Mesenchymal stem cell (in vitro differentiated cells and primary cell): Measurements from ENCODE around the gene MT4.

Experiments
- DNase-seq: peaks from one replicate; pipeline ENCODE4 v3.0.0-alpha.2; 2013
- H2AFZ ChIP-seq: one replicate; pipeline ENCODE4 v1.6.1; 2013; ENCODE audit warnings: low read depth, mild to moderate bottlenecking, control low read depth, inconsistent platforms, low read length, moderate library complexity
- H2AK5ac ChIP-seq: 2 replicates; pipeline ENCODE4 v1.6.1; 2013; ENCODE audit warnings: low read length, moderate library complexity, mild to moderate bottlenecking, inconsistent platforms; ENCODE audit not compliant: severe bottlenecking
- H2BK120ac ChIP-seq: one replicate; pipeline ENCODE4 v1.6.1; 2013; ENCODE audit warnings: low read depth, mild to moderate bottlenecking, inconsistent platforms, low read length, moderate library complexity
- H2BK12ac ChIP-seq, 2 experiments: one replicate each; pipeline ENCODE4 v1.6.1; 2013; ENCODE audit warnings: inconsistent platforms in 2 of 2, low read length in 2 of 2, mild to moderate bottlenecking in 2 of 2, moderate library complexity in 2 of 2, control low read depth in 1 of 2
- H2BK15ac ChIP-seq: one replicate; pipeline ENCODE4 v1.6.1; 2013; ENCODE audit warnings: mild to moderate bottlenecking, low read depth, inconsistent platforms; ENCODE audit not compliant: poor library complexity, severe bottlenecking
- H2BK5ac ChIP-seq: 2 replicates; pipeline ENCODE4 v1.6.1; 2013; ENCODE audit warnings: low read depth, mild to moderate bottlenecking, low read length, control low read depth, inconsistent platforms; ENCODE audit not compliant: poor library complexity, severe bottlenecking
- H3K14ac ChIP-seq, 2 experiments: one replicate each; pipeline ENCODE4 v1.6.1; 2013; ENCODE audit warnings: inconsistent platforms in 2 of 2, low read length in 2 of 2, control low read depth in 1 of 2, mild to moderate bottlenecking in 1 of 2, moderate library complexity in 1 of 2
- H3K18ac ChIP-seq, 2 experiments: one replicate each; pipeline ENCODE4 v1.6.1; 2013; ENCODE audit warnings: inconsistent platforms in 2 of 2, low read length in 2 of 2, control low read depth in 1 of 2, low read depth in 1 of 2, mild to moderate bottlenecking in 1 of 2
- H3K23ac ChIP-seq, 2 experiments: one replicate each; pipeline ENCODE4 v1.6.1; 2013; ENCODE audit warnings: inconsistent platforms in 2 of 2, low read length in 2 of 2, mild to moderate bottlenecking in 2 of 2, moderate library complexity in 2 of 2, control low read depth in 1 of 2
- H3K27ac ChIP-seq: 2 replicates; pipeline ENCODE4 v1.5.1; 2013; ENCODE audit warnings: mild to moderate bottlenecking, moderate library complexity, low read length, control low read depth, inconsistent platforms; ENCODE audit not compliant: poor library complexity, severe bottlenecking
- H3K27me3 ChIP-seq, 2 experiments: 2 replicates each; pipeline versions ENCODE4 v1.6.1 to v1.7.0; 2013; ENCODE audit warnings: low read length in 2 of 2, mild to moderate bottlenecking in 2 of 2, moderate library complexity in 2 of 2, control low read depth in 1 of 2, inconsistent platforms in 1 of 2; ENCODE audit not compliant: control insufficient read depth in 1 of 2, insufficient read depth in 1 of 2
- H3K36me3 ChIP-seq, 2 experiments: 2 replicates each; pipeline versions ENCODE4 v1.6.1 to v1.7.0; 2013; ENCODE audit warnings: low read length in 2 of 2, control low read depth in 1 of 2, inconsistent platforms in 1 of 2, low read depth in 1 of 2, mild to moderate bottlenecking in 1 of 2; ENCODE audit not compliant: insufficient read depth in 2 of 2, control insufficient read depth in 1 of 2
- H3K4ac ChIP-seq, 2 experiments: one replicate each; pipeline ENCODE4 v1.6.1; 2013; ENCODE audit warnings: inconsistent platforms in 2 of 2, low read length in 2 of 2, mild to moderate bottlenecking in 2 of 2, moderate library complexity in 2 of 2, control low read depth in 1 of 2, low read depth in 1 of 2
- H3K4me1 ChIP-seq: 2 replicates; pipeline ENCODE4 v1.6.1; 2013; ENCODE audit warnings: low read depth, low read length, control low read depth; ENCODE audit not compliant: control insufficient read depth, insufficient read depth
- H3K4me2 ChIP-seq: 2 replicates; pipeline ENCODE4 v1.6.1; 2013; ENCODE audit warnings: low read length, mild to moderate bottlenecking, inconsistent platforms; ENCODE audit not compliant: poor library complexity, severe bottlenecking
- H3K4me3 ChIP-seq, 2 experiments: 2 replicates each; pipeline versions ENCODE4 v1.5.1 to v1.7.0; 2013; ENCODE audit warnings: low read length in 2 of 2, mild to moderate bottlenecking in 2 of 2, control low read depth in 1 of 2, low read depth in 1 of 2; ENCODE audit not compliant: insufficient read depth in 1 of 2
- H3K79me1 ChIP-seq: replicated peaks from 2 replicates; pipeline ENCODE4 v1.6.1; 2013; ENCODE audit warnings: mild to moderate bottlenecking, control low read depth, low read length, inconsistent platforms; ENCODE audit not compliant: poor library complexity, severe bottlenecking
- H3K9ac ChIP-seq: 2 replicates; pipeline ENCODE4 v1.7.0; 2013; ENCODE audit warnings: mild to moderate bottlenecking, low read length, moderate library complexity
- H3K9me3 ChIP-seq: 2 replicates; pipeline ENCODE4 v1.7.0; 2013; ENCODE audit warnings: mild to moderate bottlenecking, low read length; ENCODE audit not compliant: control insufficient read depth
- H4K8ac ChIP-seq: one replicate; pipeline ENCODE4 v1.6.1; 2013; ENCODE audit warnings: inconsistent platforms, mild to moderate bottlenecking, low read length, moderate library complexity
- H4K91ac ChIP-seq: one replicate; pipeline ENCODE4 v1.6.1; 2013; ENCODE audit warnings: mild to moderate bottlenecking, low read length, inconsistent platforms
- WGBS: methylation state at CpG from one replicate; pipeline ENCODE4 v1.1.7; 2013; ENCODE audit warnings: mixed read lengths; 5-methylcytosine and 5-hydroxymethylcytosine counted together

MT4 gene

GRCh38 chr16:56616608-56617211, 51.8 kb downstream of the MT4 start:
- H2AK5ac ChIP-seq = peak overlapping the region; percentile 1
- peak overlapping the region; percentile 63 for H2BK15ac ChIP-seq
- peak overlapping the region; percentile 48 for H2BK5ac ChIP-seq
- H3K36me3 ChIP-seq = no peaks in the 10 kb centered on the region
- H3K4me2 ChIP-seq = peak overlapping the region; percentile 64
- no peaks in the 10 kb centered on the region for H3K27me3 ChIP-seq
- H3K27ac ChIP-seq = peak overlapping the region; percentile 31
- peak overlapping the region in 1 of 2 experiments; percentile 67 for H3K23ac ChIP-seq
- peaks cover 4% of the 10 kb centered on the region for H3K79me1 ChIP-seq
- peak overlapping the region; percentile 68 for H3K9ac ChIP-seq
- peak overlapping the region; percentile 34 for H2BK120ac ChIP-seq
- 20% methylated on average over 23 of the region's 23 CpGs for WGBS
- H3K18ac ChIP-seq = peak overlapping the region; percentile 50 to 91
- H3K4me3 ChIP-seq = peak overlapping the region; percentile 46 to 70
- peak overlapping the region in 1 of 2 experiments; percentile 76 for H3K14ac ChIP-seq
- peaks cover 24% of the 10 kb centered on the region for H3K4me1 ChIP-seq
- H2AFZ ChIP-seq = peak overlapping the region; percentile 80
- H4K91ac ChIP-seq = peak overlapping the region; percentile 76
- H3K9me3 ChIP-seq = no peaks in the 10 kb centered on the region
- H4K8ac ChIP-seq = peak overlapping the region; percentile 93
- DNase-seq = no peak
- H3K4ac ChIP-seq = peak overlapping the region in 1 of 2 experiments; percentile 15
- peak overlapping the region in 1 of 2 experiments; percentile 37 for H2BK12ac ChIP-seq

- H3K4me3 ChIP-seq = peak overlapping the region; percentile 46 to 70
- DNase-seq = peak; percentile 66
- H2AFZ ChIP-seq = peak overlapping the region; percentile 80
- H3K18ac ChIP-seq = peak overlapping the region; percentile 50 to 91
- peak overlapping the region; percentile 34 for H2BK120ac ChIP-seq
- H3K27me3 ChIP-seq = no peaks in the 10 kb centered on the region
- peaks cover 4% of the 10 kb centered on the region for H3K79me1 ChIP-seq
- peak overlapping the region; percentile 64 for H3K4me2 ChIP-seq
- H4K8ac ChIP-seq = peak overlapping the region; percentile 93
- peak overlapping the region; percentile 22 for H3K27ac ChIP-seq
- peak overlapping the region; percentile 10 for H2AK5ac ChIP-seq
- peak overlapping the region in 1 of 2 experiments; percentile 76 for H3K14ac ChIP-seq
- peak overlapping the region; percentile 63 for H2BK15ac ChIP-seq
- H4K91ac ChIP-seq = peak overlapping the region; percentile 76
- H3K9ac ChIP-seq = peak overlapping the region; percentile 79
- H3K4me1 ChIP-seq = peaks cover 23% of the 10 kb centered on the region
- H3K23ac ChIP-seq = peak overlapping the region in 1 of 2 experiments; percentile 67
- H3K36me3 ChIP-seq = no peaks in the 10 kb centered on the region
- peak overlapping the region; percentile 15 to 33 for H3K4ac ChIP-seq
- no peaks in the 10 kb centered on the region for H3K9me3 ChIP-seq
- peak overlapping the region; percentile 48 for H2BK5ac ChIP-seq
- WGBS = 1% methylated on average over 39 of the region's 41 CpGs
- H2BK12ac ChIP-seq = peak overlapping the region in 1 of 2 experiments; percentile 91
Measured at GRCh38 chr16:56617212-56618085, 52.6 kb downstream of the MT4 start.

DNA sequence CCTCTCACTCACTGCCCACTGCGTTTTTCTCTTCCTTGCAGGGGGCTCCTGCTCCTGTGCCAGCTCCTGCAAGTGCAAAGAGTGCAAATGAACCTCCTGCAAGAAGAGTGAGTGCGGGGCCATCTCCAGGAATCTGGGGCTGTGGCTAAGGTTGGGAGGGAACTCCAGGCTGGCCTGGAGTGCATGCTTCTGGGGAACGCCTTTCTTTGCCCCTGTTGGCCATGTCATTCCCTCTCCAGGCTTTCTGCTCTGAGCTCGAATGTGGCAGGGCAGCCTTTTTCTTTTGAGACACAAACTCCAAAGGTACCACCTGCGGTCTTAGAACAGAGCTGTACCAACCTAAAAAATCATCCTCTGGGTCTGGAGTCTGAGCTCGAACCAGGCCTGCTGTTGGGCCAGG, 53.3 kb downstream of the MT4 start:
- H3K27me3 ChIP-seq = no peaks in the 10 kb centered on the region
- H3K9me3 ChIP-seq = no peaks in the 10 kb centered on the region
- H3K4me2 ChIP-seq = peak overlapping the region; percentile 64
- no peak overlapping the region for H3K23ac ChIP-seq
- WGBS = 37% methylated on average over 6 of the region's 6 CpGs
- no peak for DNase-seq
- no peak overlapping the region for H3K4ac ChIP-seq
- H2AK5ac ChIP-seq = no peak overlapping the region
- H2BK5ac ChIP-seq = no peak overlapping the region
- no peak overlapping the region for H3K14ac ChIP-seq
- H2BK15ac ChIP-seq = no peak overlapping the region
- peak overlapping the region; percentile 79 for H3K9ac ChIP-seq
- peaks cover 23% of the 10 kb centered on the region for H3K4me1 ChIP-seq
- H3K36me3 ChIP-seq = no peaks in the 10 kb centered on the region
- H3K18ac ChIP-seq = peak overlapping the region in 1 of 2 experiments; percentile 37
- no peak overlapping the region for H3K27ac ChIP-seq
- no peak overlapping the region for H4K8ac ChIP-seq
- H2BK120ac ChIP-seq = no peak overlapping the region
- H2BK12ac ChIP-seq = no peak overlapping the region
- no peak overlapping the region for H2AFZ ChIP-seq
- peak overlapping the region in 1 of 2 experiments; percentile 70 for H3K4me3 ChIP-seq
- H3K79me1 ChIP-seq = peaks cover 4% of the 10 kb centered on the region
- H4K91ac ChIP-seq = no peak overlapping the region
